B cell (primary cell): ENCODE data around the gene FILIP1. TPM values are rescaled to one million over a fixed set of nuclear protein-coding genes. Genes with fewer than 3 reads are reported as not detected.

ENCODE experiments used
- ATAC-seq: fragments of 200-7000 bp; cut with Tn5 transposase; one replicate; pipeline ENCODE4 v1.10.0; 2021; ENCODE audit warnings: low read depth, mild to moderate bottlenecking, moderate number of reproducible peaks, moderate library complexity
- CTCF ChIA-PET: fragments of 350-600 bp; sonication (Branson Sonifier 250); formaldehyde crosslinking; loops from one replicate; lab custom pipeline; 2021; ENCODE audit warnings: antibody characterized with exemption, inconsistent platforms; lab: Charles Lee
- POLR2A ChIA-PET: fragments of 350-600 bp; sonication (Branson Sonifier 250); formaldehyde crosslinking; loops from one replicate; lab custom pipeline; 2021; ENCODE audit warnings: antibody characterized with exemption; lab: Charles Lee
- DNase-seq: peaks from one replicate; pipeline ENCODE4 v3.0.0; 2013
- H2AFZ ChIP-seq: 2 replicates; pipeline ENCODE4 v1.6.1; 2012; ENCODE audit warnings: mild to moderate bottlenecking, low read depth, low read length; ENCODE audit not compliant: insufficient read depth, poor library complexity, severe bottlenecking
- H3K27ac ChIP-seq, 2 donors: 1 replicate in 1 of 2; 2 replicates in 1 of 2; pipeline ENCODE4 v1.5.1; 2012 to 2013; ENCODE audit warnings: low read length in 2 of 2, mild to moderate bottlenecking in 2 of 2, moderate library complexity in 1 of 2
- H3K27me3 ChIP-seq, 4 experiments: fragments of 200-600 bp in 1 of 4; sonication (generic) in 1 of 4; replicated peaks in 1 of 4; 1 replicate in 2 of 4; 2 replicates in 2 of 4; pipeline versions ENCODE4 v1.6.1 to v1.7.0; 2013 to 2016; ENCODE audit warnings: low read length in 3 of 4, mild to moderate bottlenecking in 2 of 4, mixed read lengths in 1 of 4, moderate library complexity in 1 of 4; ENCODE audit not compliant: insufficient read depth in 4 of 4, control insufficient read depth in 3 of 4; ENCODE audit errors: control extremely low read depth in 1 of 4
- H3K36me3 ChIP-seq, 2 experiments: replicated peaks in 1 of 2; 1 replicate in 1 of 2; 2 replicates in 1 of 2; pipeline versions ENCODE4 v1.6.1 to v1.7.1; 2013; ENCODE audit warnings: low read length in 1 of 2; ENCODE audit not compliant: insufficient read depth in 2 of 2, control insufficient read depth in 1 of 2; ENCODE audit errors: control extremely low read depth in 1 of 2, extremely low read depth in 1 of 2
- H3K4me1 ChIP-seq, 2 donors: fragments of 200-600 bp in 1 of 2; sonication (generic) in 1 of 2; 1 replicate in 1 of 2; 2 replicates in 1 of 2; pipeline versions ENCODE4 v1.5.1 to v1.6.1; 2013 to 2017; ENCODE audit warnings: low read length in 2 of 2; ENCODE audit not compliant: control insufficient read depth in 2 of 2, insufficient read depth in 2 of 2
- H3K4me2 ChIP-seq: replicated peaks from 2 replicates; pipeline ENCODE3; 2012; ENCODE audit warnings: mild to moderate bottlenecking, low read depth, low read length; ENCODE audit not compliant: poor library complexity, severe bottlenecking
- H3K4me3 ChIP-seq, 5 experiments: fragments of 200-600 bp in 1 of 5; sonication (generic) in 1 of 5; 1 replicate in 3 of 5; 2 replicates in 2 of 5; pipeline versions ENCODE4 v1.5.1 to v1.7.0; 2011 to 2016; ENCODE audit warnings: low read length in 4 of 5, mild to moderate bottlenecking in 4 of 5, low read depth in 2 of 5, control low read depth in 1 of 5, moderate library complexity in 1 of 5; ENCODE audit not compliant: insufficient read depth in 1 of 5; ENCODE audit errors: control extremely low read depth in 1 of 5, extremely low read depth in 1 of 5
- H3K79me2 ChIP-seq: fragments of 200-600 bp; sonication (generic); one replicate; pipeline ENCODE4 v1.6.0; 2016; ENCODE audit warnings: low read length; ENCODE audit not compliant: control insufficient read depth, insufficient read depth
- H3K9ac ChIP-seq: fragments of 200-600 bp; sonication (generic); 2 replicates; pipeline ENCODE4 v1.6.1; 2017; ENCODE audit warnings: mild to moderate bottlenecking, low read length, moderate library complexity
- H3K9me3 ChIP-seq, 3 donors: one replicate each; pipeline versions ENCODE4 v1.6.1 to v1.7.1; 2013; ENCODE audit warnings: low read length in 2 of 3; ENCODE audit not compliant: control insufficient read depth in 2 of 3, insufficient read depth in 1 of 3; ENCODE audit errors: control extremely low read depth in 1 of 3
- H4K20me1 ChIP-seq: 2 replicates; pipeline ENCODE4 v1.6.0; 2012; ENCODE audit warnings: mild to moderate bottlenecking, low read length; ENCODE audit not compliant: insufficient read depth, control insufficient read depth, poor library complexity, severe bottlenecking
- H3K27ac Mint-ChIP-seq: one replicate; pipeline ENCODE4 v1.8.0; 2021; ENCODE audit warnings: mixed read lengths
- H3K27me3 Mint-ChIP-seq: one replicate; pipeline ENCODE4 v1.8.0; 2021; ENCODE audit warnings: mixed read lengths
- H3K4me1 Mint-ChIP-seq: one replicate; pipeline ENCODE4 v1.8.0; 2021; ENCODE audit warnings: mixed read lengths
- H3K4me3 Mint-ChIP-seq: one replicate; pipeline ENCODE4 v1.8.0; 2021; ENCODE audit warnings: mixed read lengths
- H3K9me3 Mint-ChIP-seq: one replicate; pipeline ENCODE4 v1.8.0; 2022; ENCODE audit warnings: mixed read lengths; ENCODE audit not compliant: insufficient read depth
- CTCF ChIP-seq: fragments of 200-600 bp; IDR thresholded peaks from one replicate; pipeline ENCODE4 v1.8.0; 2022; ENCODE audit warnings: antibody characterized with exemption, mild to moderate bottlenecking
- EZH2 ChIP-seq: IDR thresholded peaks from 2 replicates; pipeline ENCODE4 v1.6.1; 2012; ENCODE audit warnings: borderline replicate concordance, low read depth, mild to moderate bottlenecking, moderate library complexity, low read length; ENCODE audit not compliant: insufficient read depth, poor library complexity, severe bottlenecking
- WGBS: methylation state at CpG from one replicate; pipeline ENCODE4 v1.1.5; 2013; ENCODE audit warnings: missing lambda C conversion rate; ENCODE audit not compliant: insufficient coverage; 5-methylcytosine and 5-hydroxymethylcytosine counted together
- intact Hi-C: fragments of 100-400 bp; cut with micrococcal nuclease; formaldehyde crosslinking; loops from one replicate; pipeline ENCODE4 v1.10.0; 2022
- polyA plus RNA-seq: library from polyadenylated mRNA; depleted of rRNA; stranded (reverse); fragments of >200 nt; gene quantifications from 2 replicates; pipeline ENCODE4 v1.2.3, GENCODE V29; 2012
- total RNA-seq, 2 donors: library from RNA; stranded (reverse); fragments of 120-200 nt in 1 of 2; gene quantifications; 1 replicate in 1 of 2; 2 replicates in 1 of 2; pipeline versions ENCODE4 v1.2.3 to v1.2.4, GENCODE V29; 2013 to 2022

The FILIP1 gene
- total and polyA plus RNA-seq, 2 donors (not counting 1 experiment from before 2014, with no cell fraction given): not detected

- TF ChIP-seq EZH2 (no peak), CTCF (no peak)
- DNase-seq (no peak), ATAC-seq (no peak)
- H3K4me3 ChIP-seq: no peak overlapping the region
- no peaks in the 10 kb centered on the region for H3K79me2 ChIP-seq
- H3K27me3 ChIP-seq: no peaks in the 10 kb centered on the region
- no peak overlapping the region for H3K4me3 Mint-ChIP-seq
- H3K27ac Mint-ChIP-seq: no peak overlapping the region
- CTCF ChIA-PET: no interaction called here
- no peaks in the 10 kb centered on the region for H3K9me3 Mint-ChIP-seq
- intact Hi-C loops: no loop called here
- no peak overlapping the region for H2AFZ ChIP-seq
- WGBS: no CpG with 5 or more reads among the region's 4 CpGs
- no peaks in the 10 kb centered on the region for H4K20me1 ChIP-seq
- H3K9ac ChIP-seq: no peak overlapping the region
- no peak overlapping the region for H3K4me2 ChIP-seq
- no peak overlapping the region for H3K27ac ChIP-seq
- H3K36me3 ChIP-seq: no peaks in the 10 kb centered on the region
- H3K4me1 ChIP-seq: no peaks in the 10 kb centered on the region
- peaks cover 13% of the 10 kb centered on the region for H3K27me3 Mint-ChIP-seq
- no peaks in the 10 kb centered on the region for H3K4me1 Mint-ChIP-seq
- no peaks in the 10 kb centered on the region for H3K9me3 ChIP-seq
- POLR2A ChIA-PET: no interaction called here
These were observed 11.5 kb downstream of the FILIP1 start for GRCh38 chr6:75481936-75482593.

- Histone ChIP-seq H3K4me1 (no peaks in the 10 kb centered on the region), H3K9ac (no peak overlapping the region), H3K36me3 (no peaks in the 10 kb centered on the region), H3K9me3 (no peaks in the 10 kb centered on the region), H3K27ac (no peak overlapping the region), H3K4me2 (no peak overlapping the region), H3K27me3 (no peaks in the 10 kb centered on the region), H2AFZ (no peak overlapping the region), H3K79me2 (no peaks in the 10 kb centered on the region), H4K20me1 (no peaks in the 10 kb centered on the region), H3K4me3 (no peak overlapping the region)
- intact Hi-C loops: no loop called here
- DNase-seq (no peak), ATAC-seq (no peak)
- Mint-ChIP-seq H3K27ac (no peak overlapping the region), H3K4me1 (no peaks in the 10 kb centered on the region), H3K27me3 (peaks cover 19% of the 10 kb centered on the region), H3K9me3 (no peaks in the 10 kb centered on the region), H3K4me3 (no peak overlapping the region)
- POLR2A ChIA-PET: no interaction called here
- WGBS: 86% methylated on average over 1 of the region's 1 CpG
- CTCF ChIA-PET: no interaction called here
- no peak for TF ChIP-seq CTCF
These were observed 12.2 kb downstream of the FILIP1 start for GRCh38 chr6:75481394-75481793.
